ENCODE data around the gene PTPN1. TPM values are rescaled to one million over a fixed set of nuclear protein-coding genes. Genes with fewer than 3 reads are reported as not detected.
"Not testable (repeated sequence)": the region's sequence is repeated elsewhere in the genome, so short reads cannot be mapped to it uniquely, and the experiment has no call there.

Gene PTPN1
- polyA plus RNA-seq, 3 donors, result 30.0 to 31.1 (median 30.9) TPM

GRCh38 chr20:50527068-50527605 lies 17.0 kb downstream of the PTPN1 start:
- DNase-seq (ENCODE audit: low read depth in 3 of 3, low spot score in 2 of 3), result no peak

DNA sequence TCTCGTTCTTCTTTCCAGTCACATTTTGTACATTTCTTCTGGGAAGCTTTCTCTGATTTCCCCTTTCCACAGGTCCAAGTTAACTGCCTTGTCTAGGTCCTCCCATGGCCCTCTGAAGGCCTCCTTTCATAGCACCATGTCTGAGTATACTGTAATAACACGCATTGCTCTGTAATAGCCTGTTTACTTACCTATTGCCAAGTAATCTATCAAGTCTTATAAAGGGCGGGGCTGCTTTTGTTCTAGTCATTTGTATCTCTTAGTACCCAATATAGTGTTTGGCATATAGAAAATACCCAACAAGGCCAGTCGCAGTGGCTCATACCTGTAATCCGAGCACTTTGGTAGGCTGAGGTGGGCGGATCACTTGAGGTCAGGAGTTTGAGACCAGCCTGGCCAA lies 17.9 kb downstream of the PTPN1 start:
- DNase-seq (ENCODE audit: low read depth in 3 of 3, low spot score in 2 of 3), result no peak

GRCh38 chr20:50528804-50529351 lies 18.7 kb downstream of the PTPN1 start:
- no peak for DNase-seq (ENCODE audit: low read depth in 3 of 3, low spot score in 2 of 3)

DNA sequence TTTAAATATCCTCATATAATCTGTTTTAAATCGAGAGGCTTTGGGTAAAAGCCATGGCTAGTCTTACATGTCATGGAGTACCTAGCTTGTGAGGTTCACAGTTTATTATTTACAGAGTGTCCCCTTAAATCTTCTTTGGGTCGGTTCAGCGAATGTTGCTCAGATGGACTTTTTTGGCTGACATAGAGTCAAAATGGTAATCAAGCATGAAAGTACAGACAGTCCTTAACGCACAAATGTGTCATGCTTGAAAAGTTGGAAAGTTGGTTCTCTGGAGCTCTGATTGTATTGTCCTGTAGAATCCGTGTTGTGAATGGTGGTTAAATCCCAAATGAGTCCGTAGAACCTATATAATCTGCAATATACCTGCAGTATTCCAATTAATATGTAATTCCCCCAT lies 22.0 kb downstream of the PTPN1 start:
- no peak for DNase-seq (ENCODE audit: low read depth in 3 of 3, low spot score in 2 of 3)

DNA sequence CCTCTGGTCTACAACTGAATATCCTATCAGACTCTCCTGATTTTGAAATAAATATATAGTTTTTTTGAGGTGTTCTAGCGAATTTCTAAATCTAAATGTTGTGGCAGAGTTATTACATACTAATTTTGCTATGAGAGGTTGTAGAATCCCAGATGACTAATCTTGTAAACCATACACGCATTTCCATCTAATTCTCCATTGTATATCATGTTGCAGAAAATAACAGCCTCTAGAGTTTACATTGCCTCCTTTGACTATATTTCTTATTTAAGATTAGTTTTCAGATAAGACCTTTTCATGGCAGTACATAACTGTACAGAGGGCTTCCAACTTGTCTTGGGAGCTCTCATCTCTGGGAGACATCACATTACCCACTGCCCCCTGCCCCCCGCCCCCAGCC lies 22.9 kb downstream of the PTPN1 start:
- DNase-seq (ENCODE audit: low read depth in 3 of 3, low spot score in 2 of 3), result no peak

- no peak for DNase-seq (ENCODE audit: low read depth in 3 of 3, low spot score in 2 of 3)
Observed at GRCh38 chr20:50533464-50533863, 23.3 kb downstream of the PTPN1 start.

GRCh38 chr20:50534567-50534966 lies 24.4 kb downstream of the PTPN1 start:
- no peak for DNase-seq (ENCODE audit: low read depth in 3 of 3, low spot score in 2 of 3)

DNA sequence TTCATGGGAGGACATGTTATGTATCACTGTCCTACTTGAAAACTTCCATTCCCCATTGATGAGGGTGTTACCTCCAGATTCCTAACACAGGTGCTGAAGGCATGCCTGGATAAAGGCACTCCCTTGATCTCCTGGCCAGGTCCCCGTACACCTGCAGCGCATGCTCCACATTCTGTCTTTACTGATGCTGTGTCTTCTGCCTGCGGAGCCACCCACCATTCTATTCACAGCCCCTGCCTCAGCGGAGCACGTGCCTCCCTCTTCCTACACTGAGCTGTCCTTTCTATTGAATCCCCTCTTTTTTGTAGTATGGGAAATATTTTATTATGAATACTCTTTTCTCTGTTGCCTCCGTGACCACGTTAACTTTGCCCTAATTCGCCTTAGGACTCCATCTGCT lies 25.0 kb downstream of the PTPN1 start:
- DNase-seq (ENCODE audit: low read depth in 3 of 3, low spot score in 2 of 3), result no peak

GRCh38 chr20:50536333-50536732 lies 26.1 kb downstream of the PTPN1 start:
- DNase-seq (ENCODE audit: low read depth in 3 of 3, low spot score in 2 of 3), result no peak

- DNase-seq (ENCODE audit: low read depth in 3 of 3, low spot score in 2 of 3), result no peak
Observed at GRCh38 chr20:50537546-50538201, 27.5 kb downstream of the PTPN1 start.

DNA sequence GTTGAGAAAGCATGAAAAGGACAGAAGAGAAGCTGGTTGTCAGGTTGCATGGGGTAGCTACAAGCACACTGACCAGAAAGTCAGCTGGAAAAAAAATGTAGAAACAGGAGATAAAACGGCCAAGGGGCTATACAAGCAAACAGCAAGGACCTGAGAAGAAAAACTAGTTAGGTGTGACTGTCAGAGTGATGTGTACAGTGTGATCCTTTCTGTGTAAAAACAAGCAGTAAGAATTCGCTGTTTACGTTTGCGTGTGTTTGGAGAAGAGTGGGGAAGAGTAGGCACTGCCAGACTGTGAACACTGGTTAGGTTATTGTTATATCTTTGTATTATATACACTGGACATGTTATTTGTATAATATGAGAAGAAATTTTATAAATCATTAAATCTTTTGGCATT lies 28.1 kb downstream of the PTPN1 start:
- no peak for DNase-seq (ENCODE audit: low read depth in 3 of 3, low spot score in 2 of 3)

GRCh38 chr20:50539798-50540197 lies 29.6 kb downstream of the PTPN1 start:
- not testable (repeated sequence) for DNase-seq (ENCODE audit: low read depth in 3 of 3, low spot score in 2 of 3)

DNA sequence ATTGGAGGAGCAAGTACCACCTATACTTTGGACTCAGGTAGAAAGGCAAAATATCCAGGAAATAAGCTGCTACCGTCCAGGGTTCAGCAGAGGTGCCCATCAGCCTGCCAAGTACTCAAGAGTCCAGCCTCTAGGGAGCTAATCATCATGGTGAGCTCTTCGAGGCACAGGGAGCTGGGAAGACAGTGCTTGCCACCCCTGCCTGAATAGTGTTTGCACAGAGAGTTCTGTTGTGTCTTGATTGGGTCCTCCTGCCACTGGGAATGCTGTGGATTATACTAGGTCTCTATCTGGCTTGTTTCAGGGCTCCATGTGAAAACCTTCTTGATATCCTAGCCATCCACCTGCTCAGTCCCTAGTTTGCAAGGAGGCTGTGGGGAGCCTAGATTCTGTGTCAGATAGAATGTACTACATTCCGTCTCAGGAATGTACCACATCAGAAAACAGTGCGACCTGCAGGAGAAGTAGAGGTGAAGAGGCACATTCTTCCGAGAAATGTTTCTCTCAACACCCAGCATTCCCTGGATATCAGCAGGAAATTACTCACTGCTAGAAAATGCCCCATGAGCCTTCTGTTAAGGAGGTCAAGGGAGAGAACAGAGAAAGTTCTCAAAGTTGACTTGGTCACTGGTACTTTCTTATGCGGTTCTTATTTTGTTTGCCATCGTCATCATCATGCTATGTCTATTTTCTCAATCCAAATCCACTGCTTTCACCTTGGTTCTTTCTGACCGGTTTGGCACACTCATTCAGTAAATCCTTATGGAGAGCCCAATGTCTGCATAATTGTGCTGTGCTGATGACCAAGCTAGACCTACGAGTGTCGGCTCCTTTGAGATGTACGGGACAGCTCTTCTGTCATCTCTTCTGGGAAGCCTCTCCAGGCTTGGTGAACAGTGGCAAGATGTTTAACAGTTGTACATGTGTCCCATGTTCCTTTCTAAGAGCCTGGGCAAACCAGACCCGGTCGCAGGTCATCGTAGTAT lies 30.7 kb downstream of the PTPN1 start:
- DNase-seq (ENCODE audit: low read depth in 3 of 3, low spot score in 2 of 3), result no peak

DNA sequence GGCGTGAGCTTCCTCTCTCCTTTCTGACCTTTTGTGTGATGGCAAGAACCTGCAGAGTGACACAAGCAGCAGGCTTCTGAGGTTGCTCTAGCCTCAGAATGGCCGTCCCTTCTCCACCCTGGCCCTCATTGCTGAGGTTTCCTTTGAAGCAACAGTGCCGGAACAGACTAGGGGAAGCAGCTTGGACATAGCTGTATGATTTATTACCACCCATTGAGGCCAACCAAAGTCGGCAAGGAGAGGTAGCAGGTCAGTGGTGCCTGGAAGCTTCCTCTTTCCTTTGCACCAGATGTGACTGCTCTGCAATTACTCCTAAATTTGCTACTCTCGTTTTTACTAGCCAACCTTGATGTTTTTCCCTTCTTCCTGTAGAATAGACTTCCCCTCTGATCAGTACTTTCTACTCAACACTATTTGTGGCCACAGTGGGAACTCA lies 31.4 kb downstream of the PTPN1 start:
- DNase-seq (ENCODE audit: low read depth in 3 of 3, low spot score in 2 of 3), result no peak

DNA sequence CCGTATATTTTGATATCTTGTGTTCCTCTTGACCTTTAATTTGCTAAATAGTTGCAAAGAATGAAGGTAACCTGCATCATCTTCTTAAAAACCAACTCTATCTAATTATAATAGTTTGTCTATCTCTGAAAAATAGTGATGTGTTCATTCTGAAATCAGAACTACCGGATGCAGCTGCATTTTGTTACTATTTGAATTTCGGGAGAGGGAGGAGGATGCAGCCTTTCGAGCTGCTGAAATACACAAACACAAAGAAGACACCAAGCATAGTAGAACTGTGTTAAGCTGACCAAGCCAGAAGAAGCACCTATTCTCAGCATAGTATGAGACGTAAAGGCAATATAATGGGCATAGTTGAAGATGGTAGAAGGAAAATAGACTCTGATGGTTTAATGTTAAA lies 33.1 kb downstream of the PTPN1 start:
- DNase-seq (ENCODE audit: low read depth in 3 of 3, low spot score in 2 of 3), result no peak

- DNase-seq (ENCODE audit: low read depth in 3 of 3, low spot score in 2 of 3), result no peak
Observed at GRCh38 chr20:50545126-50545525, 34.9 kb downstream of the PTPN1 start.

- DNase-seq (ENCODE audit: low read depth in 3 of 3, low spot score in 2 of 3), result no peak
Observed at GRCh38 chr20:50546729-50547314, 36.6 kb downstream of the PTPN1 start.

DNA sequence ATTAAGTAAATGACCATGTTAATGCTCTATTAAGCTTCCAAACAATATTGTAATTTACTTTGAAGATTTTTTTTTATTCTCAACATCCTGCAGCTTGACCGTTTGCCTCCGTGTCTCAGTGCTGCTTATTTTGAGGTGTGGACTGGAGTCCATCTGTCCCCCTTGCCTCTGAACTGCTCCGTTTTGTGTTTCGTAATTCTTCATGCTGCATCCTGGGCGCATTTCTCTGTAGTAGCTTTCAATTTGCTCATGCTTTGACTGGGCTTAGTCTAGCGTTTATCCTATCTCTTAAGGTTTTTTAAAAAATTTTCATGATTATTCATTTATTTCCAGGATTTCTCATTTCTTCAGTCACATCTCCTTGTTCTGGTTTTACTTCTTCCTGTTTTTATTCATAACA lies 37.8 kb downstream of the PTPN1 start:
- DNase-seq (ENCODE audit: low read depth in 3 of 3, low spot score in 2 of 3), result no peak

GRCh38 chr20:50548396-50548795 lies 38.2 kb downstream of the PTPN1 start:
- DNase-seq (ENCODE audit: low read depth in 3 of 3, low spot score in 2 of 3), result no peak

GRCh38 chr20:50550531-50550930 lies 40.3 kb downstream of the PTPN1 start:
- DNase-seq (ENCODE audit: low read depth in 3 of 3, low spot score in 2 of 3), result no peak

DNA sequence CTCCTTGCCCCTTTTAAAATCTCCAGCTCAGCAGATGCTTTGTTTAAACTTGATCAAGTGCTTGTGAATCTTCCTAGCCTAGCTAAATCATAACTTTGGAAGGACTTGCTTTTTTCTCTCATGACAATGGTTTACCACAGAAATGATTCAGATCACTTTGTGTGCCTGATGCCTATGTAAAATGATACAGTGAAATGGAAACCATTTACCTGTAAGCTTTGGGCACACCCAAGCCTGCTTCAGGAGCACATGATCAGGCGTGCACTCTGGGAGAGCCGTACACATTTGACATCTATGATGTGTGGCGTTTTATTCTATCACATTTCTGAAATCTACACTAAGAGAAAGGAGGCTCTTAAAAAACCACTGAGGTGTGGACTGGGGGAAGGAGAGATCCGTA lies 41.1 kb downstream of the PTPN1 start:
- no peak for DNase-seq (ENCODE audit: low read depth in 3 of 3, low spot score in 2 of 3)
